ENCODE data around the gene FGF21. TPM values are rescaled to one million over a fixed set of nuclear protein-coding genes. Genes with fewer than 3 reads are reported as not detected.

The FGF21 gene
- total RNA-seq, 1 donor from 2014 or later, result not detected

DNA sequence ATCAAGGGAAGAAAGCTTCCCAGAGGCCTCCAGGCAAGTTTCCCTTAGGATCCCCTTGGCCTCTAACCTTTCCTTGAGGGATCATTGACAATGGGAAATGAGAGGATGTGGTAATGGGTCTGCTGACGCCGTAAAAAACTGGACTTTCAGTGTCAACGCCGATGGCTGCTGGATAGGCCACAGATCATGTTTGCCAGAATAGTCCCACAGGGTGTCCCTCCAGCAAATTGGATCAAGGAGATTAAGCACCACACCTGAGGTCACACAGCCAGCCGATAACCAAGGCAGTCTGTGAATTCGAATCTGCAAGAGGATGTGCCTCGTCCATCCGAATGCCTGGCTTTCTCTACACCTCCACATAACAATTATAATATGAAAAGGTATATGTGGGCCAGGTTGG is 37.9 kb downstream of the FGF21 start:
- TF ChIP-seq, protein P1, sequence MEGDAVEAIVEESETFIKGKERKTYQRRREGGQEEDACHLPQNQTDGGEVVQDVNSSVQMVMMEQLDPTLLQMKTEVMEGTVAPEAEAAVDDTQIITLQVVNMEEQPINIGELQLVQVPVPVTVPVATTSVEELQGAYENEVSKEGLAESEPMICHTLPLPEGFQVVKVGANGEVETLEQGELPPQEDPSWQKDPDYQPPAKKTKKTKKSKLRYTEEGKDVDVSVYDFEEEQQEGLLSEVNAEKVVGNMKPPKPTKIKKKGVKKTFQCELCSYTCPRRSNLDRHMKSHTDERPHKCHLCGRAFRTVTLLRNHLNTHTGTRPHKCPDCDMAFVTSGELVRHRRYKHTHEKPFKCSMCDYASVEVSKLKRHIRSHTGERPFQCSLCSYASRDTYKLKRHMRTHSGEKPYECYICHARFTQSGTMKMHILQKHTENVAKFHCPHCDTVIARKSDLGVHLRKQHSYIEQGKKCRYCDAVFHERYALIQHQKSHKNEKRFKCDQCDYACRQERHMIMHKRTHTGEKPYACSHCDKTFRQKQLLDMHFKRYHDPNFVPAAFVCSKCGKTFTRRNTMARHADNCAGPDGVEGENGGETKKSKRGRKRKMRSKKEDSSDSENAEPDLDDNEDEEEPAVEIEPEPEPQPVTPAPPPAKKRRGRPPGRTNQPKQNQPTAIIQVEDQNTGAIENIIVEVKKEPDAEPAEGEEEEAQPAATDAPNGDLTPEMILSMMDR (IDR thresholded peaks at IDR 0.05; ENCODE audit: borderline replicate concordance), result no peak
- Histone ChIP-seq H3K27ac (replicated peaks) (no peak overlapping the region), H3K27me3 (ENCODE audit: low read depth) (no peaks in the 10 kb centered on the region), H3K36me3 (no peaks in the 10 kb centered on the region), H3K9me3 (replicated peaks) (no peaks in the 10 kb centered on the region), H3K4me1 (peaks cover 15% of the 10 kb centered on the region), H3K4me3 (no peak overlapping the region)
- DNase-seq, result no peak
- intact Hi-C loops (cut with micrococcal nuclease), result no loop called here

DNA sequence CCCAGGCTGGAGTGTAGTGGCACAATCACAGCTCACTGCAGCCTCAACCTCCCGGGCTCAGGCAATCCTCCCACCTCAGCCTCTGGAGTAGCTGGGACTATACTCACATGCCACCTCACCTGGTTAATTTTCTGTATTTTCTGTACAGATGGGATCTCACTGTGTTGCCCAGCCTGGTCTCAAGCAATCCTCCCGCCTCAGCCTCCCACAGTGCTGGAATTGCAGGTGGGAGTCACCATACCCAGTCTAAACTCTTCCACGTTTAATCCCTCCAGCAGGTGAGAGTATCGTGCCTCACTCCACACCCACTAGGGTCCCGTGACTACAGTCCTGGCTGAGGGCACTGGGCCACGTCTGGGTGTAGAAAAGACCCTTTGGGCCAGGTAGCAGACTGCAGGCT is 39.0 kb downstream of the FGF21 start:
- TF ChIP-seq, protein P1 (IDR thresholded peaks at IDR 0.05; ENCODE audit: borderline replicate concordance), result no peak
- Histone ChIP-seq H3K27ac (replicated peaks) (no peak overlapping the region), H3K4me1 (peaks cover 15% of the 10 kb centered on the region), H3K9me3 (replicated peaks) (no peaks in the 10 kb centered on the region), H3K36me3 (no peaks in the 10 kb centered on the region), H3K4me3 (no peak overlapping the region), H3K27me3 (ENCODE audit: low read depth) (no peaks in the 10 kb centered on the region)
- intact Hi-C loops (cut with micrococcal nuclease), result loop anchor here (2.0 kb wide), 1 partner anchor 43 kb away; the partner anchor contains the start of gene HSD17B14
- no peak for DNase-seq

DNA sequence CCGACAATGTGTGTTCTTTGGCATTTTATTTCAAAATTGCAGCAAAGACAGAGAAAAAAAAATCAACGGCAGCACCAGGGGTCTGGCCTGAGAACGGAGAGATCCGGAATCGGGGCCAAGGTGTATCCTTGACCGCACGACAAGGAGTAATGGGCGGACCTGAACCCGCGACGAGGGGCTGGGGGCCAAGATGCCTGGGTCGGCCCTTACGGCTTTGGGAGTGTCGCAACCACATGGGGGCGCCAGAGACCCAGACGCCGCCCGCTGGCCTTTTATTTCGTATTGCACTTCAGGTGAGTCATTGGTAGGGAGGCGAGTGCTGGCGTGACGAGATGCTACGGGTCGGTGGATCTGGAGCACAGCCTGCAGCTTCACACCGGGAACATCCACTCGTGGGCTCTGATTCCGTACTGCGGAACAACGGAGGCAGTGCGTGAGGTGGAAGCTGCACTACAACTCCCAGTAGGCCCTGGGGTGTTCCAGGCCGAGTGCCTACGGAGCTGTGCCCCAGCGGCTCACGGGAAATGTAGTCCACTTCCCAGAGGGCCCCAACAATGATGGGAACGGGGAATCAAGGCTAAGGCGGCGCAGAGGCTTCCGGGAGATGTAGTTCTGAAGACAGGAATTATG is 39.8 kb downstream of the FGF21 start:
- peak; percentile 91 for DNase-seq
- Histone ChIP-seq H3K36me3 (no peaks in the 10 kb centered on the region), H3K9me3 (replicated peaks) (no peaks in the 10 kb centered on the region), H3K4me3 (peak overlapping the region; percentile 70), H3K27me3 (ENCODE audit: low read depth) (no peaks in the 10 kb centered on the region), H3K27ac (replicated peaks) (peak overlapping the region; percentile 84), H3K4me1 (peaks cover 15% of the 10 kb centered on the region)
- TF ChIP-seq, protein P1 (IDR thresholded peaks at IDR 0.05; ENCODE audit: borderline replicate concordance), result peak; percentile 97
- intact Hi-C loops (cut with micrococcal nuclease), result loop anchor here (2.0 kb wide), 1 partner anchor 42 kb away; the partner anchor contains the start of gene HSD17B14

DNA sequence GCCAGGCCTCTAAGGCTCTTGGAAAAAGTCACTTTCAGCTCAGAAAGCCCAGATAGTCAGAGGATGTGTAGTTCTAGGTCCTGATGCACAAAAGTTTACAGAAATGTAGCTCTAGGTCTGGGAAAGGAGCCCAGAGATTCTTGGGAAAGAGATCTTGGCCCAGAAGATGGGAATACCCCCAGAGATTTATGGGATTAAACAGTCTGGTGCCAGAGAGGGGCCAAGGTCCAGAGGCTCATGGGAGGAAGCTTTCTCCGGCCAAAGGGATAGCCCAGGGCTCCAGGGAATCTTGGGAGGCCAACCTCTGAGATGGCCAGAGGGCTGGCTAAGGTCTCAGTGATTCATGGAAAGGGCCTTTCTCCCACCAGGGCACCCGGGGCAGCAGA is 40.4 kb downstream of the FGF21 start:
- Histone ChIP-seq H3K9me3 (replicated peaks) (no peaks in the 10 kb centered on the region), H3K36me3 (no peaks in the 10 kb centered on the region), H3K4me3 (no peak overlapping the region), H3K4me1 (peaks cover 15% of the 10 kb centered on the region), H3K27me3 (ENCODE audit: low read depth) (no peaks in the 10 kb centered on the region), H3K27ac (replicated peaks) (peak overlapping the region; percentile 84)
- DNase-seq, result peak; percentile 52
- TF ChIP-seq, protein P1 (IDR thresholded peaks at IDR 0.05; ENCODE audit: borderline replicate concordance), result no peak
- intact Hi-C loops (cut with micrococcal nuclease), result loop anchor here (2.0 kb wide), 1 partner anchor 41 kb away; the partner anchor contains the start of gene HSD17B14

DNA sequence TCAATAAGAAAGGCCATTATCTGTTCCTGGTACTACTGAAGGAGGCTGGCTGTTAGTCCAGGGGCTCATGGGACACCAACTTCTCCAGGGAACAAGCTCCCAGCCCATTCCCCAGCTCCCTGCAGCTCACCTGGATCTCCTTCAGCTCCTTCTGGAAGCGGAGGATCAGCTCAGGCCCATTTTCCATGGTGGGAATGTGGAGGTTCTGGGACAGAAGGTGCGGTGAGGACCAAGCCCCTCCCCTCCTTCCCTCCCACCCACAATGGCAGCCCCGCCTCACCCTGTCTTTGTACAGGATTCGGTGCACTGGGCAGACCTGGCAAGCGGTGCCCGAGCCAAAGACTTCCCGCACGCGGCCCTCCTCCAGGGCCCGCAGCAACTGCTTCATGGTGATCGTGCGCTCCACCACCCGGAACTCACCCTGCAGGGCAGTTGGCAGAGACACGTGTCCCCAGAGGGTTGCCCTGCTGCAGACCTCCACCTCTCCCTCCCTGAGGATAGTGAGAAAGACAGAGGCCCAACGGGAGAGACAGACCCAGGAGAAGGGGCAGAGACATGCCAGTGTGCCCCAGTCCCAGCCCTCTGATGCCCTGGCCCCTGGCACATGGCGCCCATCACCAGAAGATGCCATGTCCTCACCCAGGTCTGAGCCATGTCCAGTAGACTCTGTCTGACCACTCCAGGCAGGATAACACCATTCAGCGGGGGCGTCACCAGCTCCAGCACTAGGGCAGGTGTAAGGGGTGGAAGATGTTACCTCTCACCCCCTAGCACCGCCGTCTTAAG is 41.2 kb downstream of the FGF21 start:
- Histone ChIP-seq H3K4me1 (peaks cover 15% of the 10 kb centered on the region), H3K27me3 (ENCODE audit: low read depth) (no peaks in the 10 kb centered on the region), H3K36me3 (no peaks in the 10 kb centered on the region), H3K9me3 (replicated peaks) (no peaks in the 10 kb centered on the region), H3K4me3 (no peak overlapping the region), H3K27ac (replicated peaks) (peak overlapping the region; percentile 84)
- DNase-seq, result no peak
- intact Hi-C loops (cut with micrococcal nuclease), result no loop called here
- TF ChIP-seq, protein P1 (IDR thresholded peaks at IDR 0.05; ENCODE audit: borderline replicate concordance), result no peak

Data from left ventricle myocardium inferior (tissue), 1 donor.